ENCODE data around the gene ERMP1. TPM values are rescaled to one million over a fixed set of nuclear protein-coding genes. Genes with fewer than 3 reads are reported as not detected.
A peak's percentile ranks its signal among the peaks of the same experiment; 100 is the strongest.

ERMP1 gene
- total and polyA plus RNA-seq, 2 donors from 2014 or later = 34.4 to 89.6 TPM

DNA sequence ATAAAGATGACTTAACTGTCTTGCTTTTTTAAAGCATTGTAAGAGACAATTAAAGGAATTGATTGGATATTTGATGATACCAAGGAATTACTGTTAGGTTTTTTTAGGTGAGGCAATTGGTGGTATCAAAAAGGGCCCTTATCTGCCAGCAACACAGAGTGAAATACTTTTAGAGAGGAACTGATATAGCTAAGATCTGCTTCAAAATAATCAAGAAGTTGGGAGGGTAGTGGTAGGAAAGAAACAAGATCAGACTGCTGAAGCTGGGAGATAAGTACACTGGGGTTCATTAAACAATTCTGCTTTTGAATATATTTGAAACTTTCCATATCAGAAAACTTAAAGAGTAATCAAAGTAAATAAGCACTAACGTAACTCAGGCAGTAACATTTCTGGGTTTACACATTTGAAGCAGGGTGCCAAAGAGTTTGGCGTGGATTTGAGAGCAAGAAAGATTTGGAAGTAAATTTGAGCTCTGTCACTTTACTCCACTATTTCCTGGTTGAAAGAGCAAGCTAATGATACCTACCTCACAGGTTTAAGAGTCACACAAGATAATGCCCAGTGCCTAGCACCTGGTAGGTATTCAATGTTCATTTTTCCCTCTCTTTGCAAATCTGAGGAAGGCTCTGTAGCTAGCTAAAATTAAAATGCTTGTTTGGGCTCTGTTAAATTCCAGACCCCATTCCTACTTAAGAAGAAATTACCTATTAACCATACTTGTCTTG is 6.9 kb downstream of the ERMP1 start:
- Histone ChIP-seq H3K27ac (ENCODE audit: low read depth in 2 of 2, low read length in 2 of 2) (no peak overlapping the region), H3K27me3 (ENCODE audit: control insufficient read depth, insufficient read depth, low read length) (no peaks in the 10 kb centered on the region), H3K4me3 (ENCODE audit: low read length in 3 of 3) (no peak overlapping the region), H3K9ac (ENCODE audit: low read length in 3 of 3) (no peak overlapping the region), H3K4me1 (ENCODE audit: control insufficient read depth in 2 of 3, insufficient read depth in 2 of 3, low read depth in 1 of 3, low read length in 3 of 3) (peaks cover 0 to 3% (median 0%) of the 10 kb centered on the region in 3 donors), H3K9me3 (ENCODE audit: control insufficient read depth in 2 of 3, insufficient read depth in 1 of 3, low read length in 3 of 3) (no peaks in the 10 kb centered on the region), H3K36me3 (ENCODE audit: control insufficient read depth in 2 of 3, insufficient read depth in 3 of 3, low read length in 3 of 3) (peaks cover 0 to 11% (median 8%) of the 10 kb centered on the region in 3 donors)
- intact Hi-C loops (cut with DNase I) = no loop called here
- FAIRE-seq (no peak), DNase-seq (no peak)
- TF ChIP-seq, protein P1, sequence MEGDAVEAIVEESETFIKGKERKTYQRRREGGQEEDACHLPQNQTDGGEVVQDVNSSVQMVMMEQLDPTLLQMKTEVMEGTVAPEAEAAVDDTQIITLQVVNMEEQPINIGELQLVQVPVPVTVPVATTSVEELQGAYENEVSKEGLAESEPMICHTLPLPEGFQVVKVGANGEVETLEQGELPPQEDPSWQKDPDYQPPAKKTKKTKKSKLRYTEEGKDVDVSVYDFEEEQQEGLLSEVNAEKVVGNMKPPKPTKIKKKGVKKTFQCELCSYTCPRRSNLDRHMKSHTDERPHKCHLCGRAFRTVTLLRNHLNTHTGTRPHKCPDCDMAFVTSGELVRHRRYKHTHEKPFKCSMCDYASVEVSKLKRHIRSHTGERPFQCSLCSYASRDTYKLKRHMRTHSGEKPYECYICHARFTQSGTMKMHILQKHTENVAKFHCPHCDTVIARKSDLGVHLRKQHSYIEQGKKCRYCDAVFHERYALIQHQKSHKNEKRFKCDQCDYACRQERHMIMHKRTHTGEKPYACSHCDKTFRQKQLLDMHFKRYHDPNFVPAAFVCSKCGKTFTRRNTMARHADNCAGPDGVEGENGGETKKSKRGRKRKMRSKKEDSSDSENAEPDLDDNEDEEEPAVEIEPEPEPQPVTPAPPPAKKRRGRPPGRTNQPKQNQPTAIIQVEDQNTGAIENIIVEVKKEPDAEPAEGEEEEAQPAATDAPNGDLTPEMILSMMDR (IDR thresholded peaks at IDR 0.05; ENCODE audit: borderline replicate concordance, extremely low read depth, insufficient read depth) = no peak

DNA sequence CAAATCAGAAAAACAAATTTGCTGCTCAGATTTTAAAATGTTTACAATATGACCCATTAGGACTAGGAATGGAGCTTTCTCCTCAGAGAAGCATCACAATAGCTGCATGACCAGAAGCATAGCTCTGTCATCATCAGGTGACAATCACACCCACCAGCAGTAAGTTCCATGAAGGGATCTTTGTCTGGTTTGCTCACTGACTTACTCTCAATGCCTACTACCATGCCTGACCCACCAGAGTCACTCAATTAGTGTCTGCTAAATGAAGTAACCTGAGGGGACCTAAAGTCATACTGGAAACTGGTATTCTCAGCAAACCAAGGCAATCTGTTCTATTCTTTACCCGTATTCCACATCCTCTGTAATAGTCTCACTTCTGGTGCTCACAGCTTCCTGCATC is 7.7 kb downstream of the ERMP1 start:
- intact Hi-C loops (cut with DNase I) = no loop called here
- Histone ChIP-seq H3K4me3 (ENCODE audit: low read length in 3 of 3) (no peak overlapping the region), H3K9me3 (ENCODE audit: control insufficient read depth in 2 of 3, insufficient read depth in 1 of 3, low read length in 3 of 3) (no peaks in the 10 kb centered on the region), H3K36me3 (ENCODE audit: control insufficient read depth in 2 of 3, insufficient read depth in 3 of 3, low read length in 3 of 3) (peaks cover 0 to 11% (median 8%) of the 10 kb centered on the region in 3 donors), H3K27ac (ENCODE audit: low read depth in 2 of 2, low read length in 2 of 2) (peak overlapping the region in 1 of 2 donors; percentile 19), H3K4me1 (ENCODE audit: control insufficient read depth in 2 of 3, insufficient read depth in 2 of 3, low read depth in 1 of 3, low read length in 3 of 3) (peaks cover 0 to 3% (median 0%) of the 10 kb centered on the region in 3 donors), H3K9ac (ENCODE audit: low read length in 3 of 3) (peak overlapping the region in 1 of 3 donors; percentile 47), H3K27me3 (ENCODE audit: control insufficient read depth, insufficient read depth, low read length) (no peaks in the 10 kb centered on the region)
- FAIRE-seq = no peak
- no peak for DNase-seq
- TF ChIP-seq, protein P1 (IDR thresholded peaks at IDR 0.05; ENCODE audit: borderline replicate concordance, extremely low read depth, insufficient read depth) = no peak

DNA sequence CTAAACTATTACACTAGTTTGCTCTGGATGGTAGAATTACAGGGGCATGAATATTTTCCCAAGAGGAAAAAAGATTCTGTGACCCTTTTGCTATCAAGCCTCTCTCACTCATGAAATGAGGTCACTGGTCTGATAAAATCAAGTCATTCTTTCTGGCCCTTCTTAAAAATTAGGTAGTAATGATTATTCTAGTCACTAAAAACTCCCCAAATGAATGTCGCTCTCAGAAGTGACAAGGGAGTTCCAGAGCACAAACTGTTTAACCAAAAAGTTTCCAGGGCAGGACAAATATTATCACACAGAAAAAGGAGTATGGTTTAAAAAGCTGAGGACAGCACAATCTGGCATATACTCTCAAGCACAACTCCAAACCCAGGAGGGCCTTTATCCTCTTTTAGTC is 12.5 kb downstream of the ERMP1 start:
- FAIRE-seq = no peak

More for the DNA sequence above, 12.5 kb downstream of the ERMP1 start:
- TF ChIP-seq, protein P1 (IDR thresholded peaks at IDR 0.05; ENCODE audit: borderline replicate concordance, extremely low read depth, insufficient read depth) = no peak
- Histone ChIP-seq H3K36me3 (ENCODE audit: control insufficient read depth in 2 of 3, insufficient read depth in 3 of 3, low read length in 3 of 3) (peaks cover 0 to 11% (median 9%) of the 10 kb centered on the region in 3 donors), H3K9ac (ENCODE audit: low read length in 3 of 3) (no peak overlapping the region), H3K27ac (ENCODE audit: low read depth in 2 of 2, low read length in 2 of 2) (no peak overlapping the region), H3K4me1 (ENCODE audit: control insufficient read depth in 2 of 3, insufficient read depth in 2 of 3, low read depth in 1 of 3, low read length in 3 of 3) (peaks cover 0 to 3% (median 0%) of the 10 kb centered on the region in 3 donors), H3K4me3 (ENCODE audit: low read length in 3 of 3) (no peak overlapping the region), H3K9me3 (ENCODE audit: control insufficient read depth in 2 of 3, insufficient read depth in 1 of 3, low read length in 3 of 3) (no peaks in the 10 kb centered on the region), H3K27me3 (ENCODE audit: control insufficient read depth, insufficient read depth, low read length) (no peaks in the 10 kb centered on the region)
- intact Hi-C loops (cut with DNase I) = no loop called here
- DNase-seq = no peak

All from kidney (tissue), 14 donors.